K562 (cell line): ENCODE measurements around the gene ZNF74. TPM values are rescaled to one million over a fixed set of nuclear protein-coding genes. Genes with fewer than 3 reads are reported as not detected.

ENCODE experiments used
- ATF2 ChIP-seq: sonication (generic); formaldehyde crosslinking; IDR thresholded peaks from 2 replicates; pipeline ENCODE4 v1.8.1; 2022; ENCODE audit warnings: missing genetic modification reagents
- CLOCK ChIP-seq: fragments of 250-450 bp; sonication (Bioruptor Pico); IDR thresholded peaks from 2 replicates; pipeline ENCODE4 v1.4.0; 2020; ENCODE audit warnings: mild to moderate bottlenecking, moderate library complexity, borderline replicate concordance
- ELF2 ChIP-seq: fragments of 250-450 bp; sonication (Bioruptor Pico); IDR thresholded peaks from 2 replicates; pipeline ENCODE4 v1.5.0; 2021; ENCODE audit warnings: mild to moderate bottlenecking
- ILK ChIP-seq: fragments of 450-650 bp; IDR thresholded peaks from 2 replicates; pipeline ENCODE4 v1.6.1; 2016; ENCODE audit warnings: missing genetic modification characterization, low read depth, mild to moderate bottlenecking, missing compliant biosample characterization, moderate library complexity, borderline replicate concordance
- JUN ChIP-seq, 2 experiments: sonication (generic) in 1 of 2; formaldehyde crosslinking in 1 of 2; IDR thresholded peaks; 2 replicates each; pipeline versions ENCODE4 v1.6.1 to v1.8.0; 2012 to 2022; ENCODE audit warnings: borderline replicate concordance in 2 of 2, mild to moderate bottlenecking in 2 of 2, improper control_type of control experiment in 1 of 2, low read depth in 1 of 2, low read length in 1 of 2, missing genetic modification reagents in 1 of 2
- MCM5 ChIP-seq: fragments of 450-650 bp; IDR thresholded peaks from 2 replicates; pipeline ENCODE4 v1.6.1; 2016; ENCODE audit warnings: low read depth
- MECOM ChIP-seq: fragments of 250-450 bp; sonication (Bioruptor Pico); IDR thresholded peaks from 2 replicates; pipeline ENCODE4 v1.8.0; 2022; ENCODE audit warnings: inconsistent platforms
- NUFIP1 ChIP-seq: fragments of 450-650 bp; IDR thresholded peaks from 2 replicates; pipeline ENCODE4 v1.6.1; 2018; ENCODE audit not compliant: partially characterized antibody
- RNF2 ChIP-seq: sonication (generic); IDR thresholded peaks from 2 replicates; pipeline ENCODE4 v1.6.1; 2016
- RREB1 ChIP-seq: fragments of 250-450 bp; sonication (Bioruptor Pico); IDR thresholded peaks from 2 replicates; pipeline ENCODE4 v1.4.0; 2020
- ZNF592 ChIP-seq: fragments of 450-650 bp; IDR thresholded peaks from 2 replicates; pipeline ENCODE4 v1.6.1; 2017; ENCODE audit warnings: antibody characterized with exemption, mild to moderate bottlenecking
- polyA plus RNA-seq, 8 experiments: library from polyadenylated mRNA; depleted of rRNA in 4 of 8; stranded (reverse) in 5 of 8; unstranded in 3 of 8; fragments of >200 nt; fragmentation: Nextera tagmentation in 2 of 8; fragmentation: Illumina TruSeq in 1 of 8; extraction: Ambion mirVana in 2 of 8; extraction: Trizol in 1 of 8; gene quantifications; 2 replicates each; pipeline versions ENCODE4 v1.2.1 to v1.2.3, GENCODE V29; 2011 to 2014; ENCODE audit warnings: inconsistent platforms in 1 of 8, missing spikeins in 1 of 8
- total RNA-seq, 7 experiments: library from RNA; depleted of rRNA in 6 of 7; stranded (reverse); fragments of >200 nt in 6 of 7; fragmentation: Illumina TruSeq in 2 of 7; extraction: Trizol in 2 of 7; gene quantifications; 2 replicates each; pipeline versions ENCODE4 v1.2.1 to v1.2.3, GENCODE V29; 2011 to 2021; ENCODE audit warnings: low replicate concordance in 1 of 7

Gene ZNF74
- total and polyA plus RNA-seq, 9 of the 15 experiments (the other 6 are each of a cell fraction or from before 2014, with no cell fraction given), result 2.4 to 53.5 (median 31.5) TPM

- TF ChIP-seq CLOCK (peak; percentile 78; the same call in 1 of the 2 replicates), MECOM (CRISPR knock-in tag) (no peak), ILK (no peak), MCM5 (no peak), ELF2 (CRISPR knock-in tag) (peak; percentile 66; the same call in 1 of the 2 replicates), RREB1 (0 out of 2 replicates have a peak, but pooled peaks have one; percentile 59), NUFIP1 (no peak), ZNF592 (no peak), ATF2 (CRISPR knock-in tag) (no peak), JUN (IDR thresholded peaks at IDR 0.05; ENCODE audit: borderline replicate concordance, low read depth, low read length) (no peak; the same call in 1 of the 2 replicates), JUN (CRISPR knock-in tag; IDR thresholded peaks at IDR 0.05; ENCODE audit: borderline replicate concordance) (peak; percentile 79; the same call in 1 of the 2 replicates), RNF2 (no peak)
Observed at GRCh38 chr22:20456064-20456721, 62.2 kb downstream of the ZNF74 start (continued).
